Esophagus mucosa (tissue), 1 donor: Measurements from ENCODE around the gene PRDM15. TPM values are rescaled to one million over a fixed set of nuclear protein-coding genes. Genes with fewer than 3 reads are reported as not detected.

Source experiments
- ATAC-seq: fragments of 200-7000 bp; cut with Tn5 transposase; one replicate; pipeline ENCODE4 v1.9.1; 2020
- total RNA-seq: library from RNA; stranded (reverse); gene quantifications from one replicate; pipeline ENCODE4 v1.2.4, GENCODE V29; 2023
- donor health status: DM: yes; HTN: yes; CAD: no.

Gene PRDM15
- 5.5 TPM for total RNA-seq

DNA sequence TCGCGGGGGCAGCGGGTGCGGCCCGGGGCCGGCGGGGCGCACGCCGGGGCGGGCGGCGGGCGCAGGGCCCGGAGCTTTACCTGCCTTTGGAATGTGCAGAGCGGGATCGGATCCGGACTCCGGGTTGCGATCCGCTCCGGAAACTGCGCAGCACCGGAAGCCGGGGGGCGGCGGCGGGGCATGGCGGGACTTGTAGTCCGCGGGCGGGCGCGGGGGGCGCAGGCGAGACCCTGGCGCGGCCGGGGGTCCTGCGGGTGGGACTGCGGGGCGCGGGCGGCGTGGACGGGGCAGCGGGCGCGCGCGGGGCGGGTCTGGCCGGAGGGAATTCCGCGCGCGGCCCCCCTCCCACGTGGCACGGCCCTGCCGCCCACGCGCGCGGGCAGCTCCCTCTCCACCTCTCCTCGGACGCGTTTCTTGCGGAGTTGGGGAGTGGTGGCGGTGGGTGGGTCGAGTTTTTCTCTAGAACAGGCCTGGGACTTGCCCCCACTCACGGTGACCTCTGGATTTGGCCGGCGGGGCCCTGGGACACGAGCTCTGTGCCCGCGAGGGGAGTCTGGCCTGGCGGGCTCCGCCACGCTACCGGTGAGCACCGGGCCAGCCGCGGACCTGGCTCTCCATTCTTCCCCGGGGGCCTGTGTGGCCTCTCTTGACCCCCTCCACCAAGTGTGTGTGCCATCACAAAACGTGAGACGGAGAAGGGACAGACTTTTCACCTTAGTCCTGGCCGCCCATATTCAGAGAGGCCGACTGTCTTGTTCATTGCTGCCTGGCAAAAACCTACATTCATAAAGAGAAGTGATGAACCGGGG lies at the start of gene PRDM15:
Gene PRDM15, minus strand, starts transcription at position 155 of the 809 bp plus-strand sequence. CDS start 18,981 bp downstream, outside the sequence.
- ATAC-seq: peak; percentile 43

DNA sequence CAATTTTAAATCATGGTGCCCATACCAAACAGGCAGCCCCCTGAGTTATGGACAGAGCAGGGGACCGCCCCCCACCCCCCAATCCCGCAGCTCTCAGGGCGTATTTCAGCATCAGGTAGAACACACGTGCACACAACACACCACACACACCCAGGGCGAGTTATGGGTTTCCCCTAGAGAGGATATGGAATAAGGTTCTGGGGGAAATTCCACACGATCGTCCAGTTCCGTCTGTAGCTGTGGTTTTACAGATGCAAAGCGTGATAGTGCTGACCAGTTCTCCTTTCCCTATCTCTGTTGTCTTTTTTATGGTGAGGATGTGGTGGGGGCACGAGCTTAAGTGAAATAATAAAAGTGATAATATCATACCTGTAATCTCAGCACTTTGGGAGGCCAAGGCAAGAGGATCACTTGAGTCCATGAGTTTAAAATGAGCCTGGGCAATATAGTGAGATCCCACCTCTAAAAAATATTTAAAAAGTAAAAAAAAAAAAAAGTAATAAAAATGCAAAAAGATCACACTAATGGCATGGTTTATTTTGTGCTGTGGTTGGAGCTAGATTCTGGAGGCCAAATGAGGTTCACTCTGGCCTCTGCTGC lies 49.6 kb upstream of the PRDM15 start:
- no peak for ATAC-seq

DNA sequence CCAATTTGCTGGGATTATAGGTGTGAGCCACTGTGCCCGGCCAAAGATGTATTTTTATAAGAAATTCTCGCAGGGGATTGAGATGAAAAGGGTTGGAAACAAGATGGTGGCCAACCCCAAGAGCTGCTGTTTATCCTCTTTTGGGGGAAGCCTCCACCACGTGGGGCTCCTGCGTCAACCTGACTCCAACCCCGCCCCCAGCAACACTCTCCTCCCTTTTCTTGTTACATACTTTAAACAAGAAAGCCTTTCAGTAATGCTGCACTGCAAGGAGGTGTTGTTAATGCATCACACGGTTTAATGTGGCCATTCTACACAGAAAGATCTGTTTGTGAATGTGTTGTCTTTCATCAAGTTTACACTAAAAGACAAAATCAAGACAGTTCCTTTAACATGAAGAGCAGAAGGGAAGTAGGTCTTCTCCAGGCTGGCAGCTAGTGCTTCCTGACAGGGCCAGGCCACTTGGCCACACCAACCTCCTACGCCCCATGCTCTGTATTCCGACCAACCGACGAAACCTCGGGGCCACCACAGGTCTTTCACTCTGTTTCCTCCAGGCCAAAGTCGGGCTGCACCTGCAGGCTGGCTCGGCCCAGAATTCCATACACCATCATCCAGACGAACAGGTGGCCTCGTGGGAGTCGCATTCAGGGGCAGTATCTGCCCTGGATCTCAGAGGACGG lies 48.7 kb upstream of the PRDM15 start:
- no peak for ATAC-seq

GRCh38 chr21:41926807-41927171 lies 47.6 kb upstream of the PRDM15 start:
- no peak for ATAC-seq

DNA sequence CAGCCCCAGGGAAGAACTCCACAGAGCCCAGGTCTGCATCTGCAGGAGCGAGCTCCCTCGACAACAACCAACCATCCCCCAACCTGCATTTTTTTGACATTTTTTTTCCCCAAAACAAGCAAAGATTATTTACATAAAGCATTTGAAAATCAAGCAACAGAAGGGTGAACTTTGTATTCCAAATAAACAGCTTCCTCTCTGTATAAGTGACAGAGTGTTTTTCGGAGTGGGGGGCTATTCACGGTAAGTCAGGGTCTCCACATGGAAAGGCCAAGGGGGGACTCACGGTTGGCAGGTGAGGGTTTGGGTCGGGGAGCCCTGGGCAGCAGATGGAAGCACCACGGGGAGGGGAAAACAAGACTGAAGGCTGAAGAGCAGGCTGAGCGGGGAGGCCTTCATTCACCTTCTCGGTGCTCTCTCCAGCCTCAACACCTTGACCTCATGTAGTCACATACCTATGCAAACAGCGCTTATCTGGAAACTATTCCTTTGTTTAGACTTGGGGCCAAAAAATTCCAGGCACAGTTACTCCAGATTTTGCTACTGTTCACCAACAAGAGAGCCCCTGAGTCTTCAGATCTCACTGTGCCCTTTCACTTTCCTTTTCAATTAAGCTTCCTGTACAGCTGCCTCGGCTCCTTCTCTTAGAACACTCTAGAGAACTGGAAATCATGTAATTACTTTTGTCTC lies 47.1 kb upstream of the PRDM15 start:
- ATAC-seq: peak; percentile 19

GRCh38 chr21:41925767-41926116 lies 46.6 kb upstream of the PRDM15 start:
- no peak for ATAC-seq

GRCh38 chr21:41924368-41924754 lies 45.2 kb upstream of the PRDM15 start:
- no peak for ATAC-seq

- ATAC-seq: no peak
Measured at GRCh38 chr21:41923631-41924367, 44.7 kb upstream of the PRDM15 start.

DNA sequence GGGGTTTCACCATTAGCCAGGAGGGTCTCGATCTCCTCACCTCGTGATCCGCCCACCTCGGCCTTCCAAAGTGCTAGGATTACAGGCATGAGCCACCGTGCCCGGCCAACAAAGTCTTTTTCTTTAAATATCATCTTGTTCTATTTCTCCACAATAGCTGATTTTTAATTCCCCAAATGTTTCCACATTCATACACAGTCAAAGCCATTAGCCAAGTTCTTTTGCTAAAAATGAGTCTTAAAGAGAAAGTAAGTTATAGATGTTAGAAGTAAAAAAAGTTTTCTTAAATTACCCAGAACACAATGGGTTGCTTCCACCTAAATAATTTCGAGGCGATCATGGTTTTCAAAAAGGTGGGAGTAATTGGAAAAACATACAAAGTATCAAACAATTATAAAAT lies 44.0 kb upstream of the PRDM15 start:
- no peak for ATAC-seq

- no peak for ATAC-seq
Measured at GRCh38 chr21:41921021-41921420, 41.9 kb upstream of the PRDM15 start.

DNA sequence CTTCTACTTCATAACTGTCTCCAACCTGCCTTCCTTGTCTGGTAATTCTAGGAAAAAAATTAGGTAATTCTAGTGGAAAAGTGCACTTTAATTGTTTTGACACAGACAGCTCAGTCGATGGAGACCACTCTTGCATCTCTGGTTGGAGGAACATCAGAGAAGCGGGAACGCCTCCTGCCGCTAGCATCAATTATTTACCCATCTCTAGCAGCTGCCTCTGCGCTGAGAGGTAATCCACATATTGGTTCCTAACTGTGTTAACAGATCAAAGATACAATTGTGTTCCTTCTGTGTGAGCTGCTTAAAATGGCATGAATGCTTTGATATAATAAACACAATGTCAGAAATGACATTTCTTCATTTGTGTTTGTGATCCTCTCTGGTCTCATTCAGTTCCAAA lies 41.3 kb upstream of the PRDM15 start:
- no peak for ATAC-seq

GRCh38 chr21:41919666-41920398 lies 40.7 kb upstream of the PRDM15 start:
- no peak for ATAC-seq

DNA sequence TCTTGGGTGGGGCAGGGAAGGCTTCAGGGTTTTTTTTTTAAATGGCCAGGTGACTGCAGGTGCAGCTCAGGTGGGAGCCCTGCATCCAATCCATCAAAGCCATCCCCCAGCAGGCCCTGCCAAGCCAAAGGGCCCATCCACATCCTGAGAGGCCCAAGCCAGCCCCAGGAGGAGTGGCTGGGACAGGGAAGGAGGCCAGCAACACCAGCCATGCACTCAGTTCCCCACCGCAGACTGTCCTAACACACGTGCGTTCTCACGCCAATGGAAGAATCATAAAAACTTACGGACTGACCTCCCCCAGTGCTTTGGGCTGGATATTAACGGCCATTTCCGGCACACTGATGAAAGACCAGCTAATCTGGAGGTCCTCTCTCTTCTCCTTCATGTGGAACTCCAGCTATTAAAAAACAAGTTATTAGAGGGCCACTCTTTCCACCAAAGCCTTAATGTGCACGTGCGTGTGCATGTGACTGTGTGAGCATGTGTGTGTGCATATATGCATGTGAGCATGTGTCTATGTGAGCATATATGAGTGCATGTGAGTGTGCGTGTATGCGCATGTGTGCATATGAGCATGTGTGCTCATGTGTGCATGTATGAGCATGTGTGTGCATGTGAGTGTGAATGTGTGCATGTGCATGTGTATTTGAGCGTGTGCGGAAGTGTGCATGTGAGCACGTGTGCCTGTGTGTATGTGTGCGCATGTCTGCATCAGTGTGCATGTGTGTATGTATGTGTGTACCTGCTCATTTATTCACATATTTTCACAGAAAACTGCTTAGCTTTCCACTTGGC lies 39.6 kb upstream of the PRDM15 start:
- ATAC-seq: no peak

DNA sequence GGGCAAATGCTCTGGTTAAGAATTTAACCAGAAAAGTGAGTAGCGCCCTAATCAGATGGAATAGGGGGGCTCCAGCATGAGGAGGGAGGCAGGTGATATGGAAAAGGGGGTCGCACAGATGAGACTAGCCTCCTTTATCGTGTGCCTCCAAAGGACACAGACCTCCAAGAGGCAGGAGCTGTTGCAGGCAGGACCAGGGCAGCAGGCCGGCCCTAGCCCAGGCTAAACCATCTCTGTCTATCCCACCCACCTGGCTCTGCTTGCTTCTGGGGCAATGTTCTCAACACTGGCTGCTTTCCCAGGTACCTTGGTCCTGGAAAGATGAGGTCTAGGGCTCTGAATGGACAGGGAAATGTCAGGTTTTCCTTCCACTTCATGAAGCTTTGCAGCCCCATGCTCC lies 38.4 kb upstream of the PRDM15 start:
- no peak for ATAC-seq

GRCh38 chr21:41916888-41917433 lies 37.8 kb upstream of the PRDM15 start:
- no peak for ATAC-seq

DNA sequence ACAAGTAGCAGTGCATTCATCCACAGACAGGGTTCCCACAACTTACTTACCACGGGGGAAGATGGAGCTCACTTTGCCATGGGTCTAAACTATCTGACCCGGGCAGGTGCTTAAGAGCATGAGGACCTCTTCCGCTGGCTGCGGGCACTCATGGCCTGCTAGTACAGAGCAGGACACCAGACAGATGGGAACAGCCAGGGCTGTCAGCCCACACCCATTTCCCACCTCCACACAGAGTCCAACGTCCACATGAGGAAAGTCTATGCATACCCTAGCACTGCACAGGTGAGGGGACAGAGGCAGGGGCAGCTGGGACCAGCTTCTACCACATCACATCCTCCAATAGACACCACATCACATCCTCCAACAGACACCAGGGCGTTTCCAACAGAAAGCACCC lies 35.8 kb upstream of the PRDM15 start:
- ATAC-seq: no peak

DNA sequence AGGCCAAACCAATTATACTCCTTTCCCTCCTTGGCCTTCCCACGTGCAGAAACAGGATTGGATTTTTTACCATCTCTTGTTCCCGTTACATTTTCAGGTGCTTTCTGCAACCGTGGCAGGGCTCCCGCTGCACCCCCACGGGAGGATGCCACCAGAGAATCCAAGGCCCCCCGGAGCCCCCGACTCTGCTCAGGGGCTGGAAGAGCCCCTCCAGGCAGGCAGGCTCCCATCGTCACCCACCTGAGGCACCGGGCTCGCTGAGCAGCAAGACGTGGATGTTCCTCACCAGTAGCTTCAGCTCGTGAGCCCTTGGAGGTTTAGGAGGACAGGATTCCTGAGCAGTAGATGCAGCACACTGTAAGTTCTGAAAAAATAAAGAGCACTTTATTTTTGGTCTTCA lies 35.2 kb upstream of the PRDM15 start:
- no peak for ATAC-seq

GRCh38 chr21:41913230-41913629 lies 34.1 kb upstream of the PRDM15 start:
- ATAC-seq: no peak

DNA sequence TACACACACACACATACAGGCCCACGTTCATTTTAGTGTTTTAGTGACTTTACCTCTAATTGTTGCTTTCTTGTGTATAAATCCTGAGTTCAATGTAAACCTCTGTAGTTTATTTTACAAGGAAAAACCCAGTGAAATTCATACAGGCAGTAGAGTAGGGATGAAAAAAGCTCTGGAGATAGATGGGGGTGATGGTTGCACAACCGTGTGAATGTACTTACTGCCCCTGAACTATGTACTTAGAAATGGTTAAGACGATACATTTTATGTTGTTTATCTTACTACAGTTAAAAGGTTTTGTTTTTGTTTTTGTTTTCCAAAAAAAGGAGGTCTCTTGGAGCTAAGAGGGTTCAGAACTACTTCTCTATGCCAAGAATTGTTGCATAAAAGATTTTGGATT lies 29.7 kb upstream of the PRDM15 start:
- ATAC-seq: no peak

- ATAC-seq: no peak
Measured at GRCh38 chr21:41907496-41908258, 28.5 kb upstream of the PRDM15 start.
